ENCODE results near the gene ZNF680.

DNA sequence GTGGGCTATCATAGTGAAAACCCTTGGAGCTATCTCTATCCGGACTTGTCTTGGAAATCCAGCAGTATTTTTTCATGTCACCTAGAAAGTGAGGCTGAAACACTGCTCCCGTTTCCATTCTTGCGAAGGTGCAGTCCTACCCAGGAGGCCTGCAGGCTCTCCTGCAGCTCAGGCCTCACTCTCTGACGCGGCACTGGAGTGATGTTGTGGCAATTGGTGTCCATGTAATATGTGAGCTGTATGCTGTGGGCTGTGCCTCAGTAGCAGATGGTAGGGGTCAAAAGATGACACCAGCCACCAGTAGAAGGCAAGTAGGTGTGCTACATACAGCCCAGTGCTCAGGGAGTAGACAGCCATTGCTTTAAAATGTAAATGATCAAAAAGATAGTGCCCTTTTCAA is 28.1 kb upstream of the ZNF680 start:
- TF ChIP-seq, protein P1, sequence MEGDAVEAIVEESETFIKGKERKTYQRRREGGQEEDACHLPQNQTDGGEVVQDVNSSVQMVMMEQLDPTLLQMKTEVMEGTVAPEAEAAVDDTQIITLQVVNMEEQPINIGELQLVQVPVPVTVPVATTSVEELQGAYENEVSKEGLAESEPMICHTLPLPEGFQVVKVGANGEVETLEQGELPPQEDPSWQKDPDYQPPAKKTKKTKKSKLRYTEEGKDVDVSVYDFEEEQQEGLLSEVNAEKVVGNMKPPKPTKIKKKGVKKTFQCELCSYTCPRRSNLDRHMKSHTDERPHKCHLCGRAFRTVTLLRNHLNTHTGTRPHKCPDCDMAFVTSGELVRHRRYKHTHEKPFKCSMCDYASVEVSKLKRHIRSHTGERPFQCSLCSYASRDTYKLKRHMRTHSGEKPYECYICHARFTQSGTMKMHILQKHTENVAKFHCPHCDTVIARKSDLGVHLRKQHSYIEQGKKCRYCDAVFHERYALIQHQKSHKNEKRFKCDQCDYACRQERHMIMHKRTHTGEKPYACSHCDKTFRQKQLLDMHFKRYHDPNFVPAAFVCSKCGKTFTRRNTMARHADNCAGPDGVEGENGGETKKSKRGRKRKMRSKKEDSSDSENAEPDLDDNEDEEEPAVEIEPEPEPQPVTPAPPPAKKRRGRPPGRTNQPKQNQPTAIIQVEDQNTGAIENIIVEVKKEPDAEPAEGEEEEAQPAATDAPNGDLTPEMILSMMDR (IDR thresholded peaks at IDR 0.05), result no peak
- TF ChIP-seq POLR2A (IDR thresholded peaks at IDR 0.05), result no peak
